ENCODE measurements around the gene TMEM150A. TPM values are rescaled to one million over a fixed set of nuclear protein-coding genes. Genes with fewer than 3 reads are reported as not detected.
A peak's percentile ranks its signal among the peaks of the same experiment; 100 is the strongest.

TMEM150A gene
- total and polyA plus RNA-seq, 12 donors = 7.6 to 21.1 (median 10.1) TPM

GRCh38 chr2:85577386-85578242 is 24.9 kb downstream of the TMEM150A start, which contains the start of gene VAMP8:
Gene VAMP8, plus strand, starts transcription at chr2:85577586. Its CDS starts 61 bp downstream, at chr2:85577647.
- no peaks in the 10 kb centered on the region for H3K27me3 ChIP-seq
- TF ChIP-seq CTCF (IDR thresholded peaks at IDR 0.05) = no peak
- peaks cover 0 to 39% (median 33%) of the 10 kb centered on the region in 9 donors for H3K4me1 ChIP-seq
- peak within 1 kb of the TSS in 8 of 10 donors; percentile 6 to 62 (median 32) for H3K4me3 ChIP-seq
- 48 to 52% methylated on average over 19 of the region's 19 CpGs for WGBS, 2 donors
- ATAC-seq = peak; percentile 6 to 62 (median 44)
- no peaks in the 10 kb centered on the region for H3K9me3 ChIP-seq
- H3K27ac ChIP-seq = peak within 1 kb of the TSS in 9 of 10 donors; percentile 30 to 93 (median 67)
- intact Hi-C loops (cut with DNase I) = no loop called here
- H3K36me3 ChIP-seq = peaks cover 0 to 15% (median 0%) of the 10 kb centered on the region in 9 donors
- DNase-seq = no peak

GRCh38 chr2:85577063-85577385 is 25.5 kb downstream of the TMEM150A start:
- Histone ChIP-seq H3K36me3 (peaks cover 0 to 10% (median 0%) of the 10 kb centered on the region in 9 donors), H3K9me3 (no peaks in the 10 kb centered on the region), H3K4me1 (peaks cover 0 to 38% (median 33%) of the 10 kb centered on the region in 9 donors), H3K27me3 (no peaks in the 10 kb centered on the region), H3K27ac (peak overlapping the region in 5 of 10 donors; percentile 1 to 93 (median 67)), H3K4me3 (peak overlapping the region in 3 of 10 donors; percentile 31 to 62 (median 36))
- TF ChIP-seq CTCF (IDR thresholded peaks at IDR 0.05) = no peak
- ATAC-seq (no peak), DNase-seq (no peak)
- intact Hi-C loops (cut with DNase I) = no loop called here
- 79 to 82% methylated on average over 3 of the region's 3 CpGs for WGBS, 2 donors

GRCh38 chr2:85575739-85576138 is 26.8 kb downstream of the TMEM150A start:
- no peak overlapping the region for H3K4me3 ChIP-seq
- intact Hi-C loops (cut with DNase I) = no loop called here
- H3K9me3 ChIP-seq = no peaks in the 10 kb centered on the region
- no peak overlapping the region for H3K27ac ChIP-seq
- no peak for TF ChIP-seq CTCF (IDR thresholded peaks at IDR 0.05)
- peaks cover 0 to 38% (median 33%) of the 10 kb centered on the region in 9 donors for H3K4me1 ChIP-seq
- WGBS, 2 donors = 85 to 86% methylated on average over 8 of the region's 8 CpGs
- no peak for ATAC-seq
- H3K27me3 ChIP-seq = no peaks in the 10 kb centered on the region
- H3K36me3 ChIP-seq = no peaks in the 10 kb centered on the region
- no peak for DNase-seq

- no peak for ATAC-seq
- DNase-seq = no peak
- TF ChIP-seq CTCF (IDR thresholded peaks at IDR 0.05) = no peak
- no peaks in the 10 kb centered on the region for H3K27me3 ChIP-seq
- H3K4me3 ChIP-seq = no peak overlapping the region
- H3K9me3 ChIP-seq = no peaks in the 10 kb centered on the region
- peaks cover 0 to 20% (median 6%) of the 10 kb centered on the region in 9 donors for H3K4me1 ChIP-seq
- H3K27ac ChIP-seq = no peak overlapping the region
- H3K36me3 ChIP-seq = no peaks in the 10 kb centered on the region
- intact Hi-C loops (cut with DNase I) = loop anchor here in 1 of 10 donors (10.0 kb wide), 1 partner anchor 49 kb away; the partner anchor contains the start of genes C2orf68 and USP39
- 75 to 76% methylated on average over 4 of the region's 4 CpGs for WGBS, 2 donors
Measured at GRCh38 chr2:85566265-85566664, 36.2 kb downstream of the TMEM150A start.

Measured in heart right ventricle (tissue), 16 donors.